BJ (cell line): ENCODE results near the gene PNMA8C. TPM values are rescaled to one million over a fixed set of nuclear protein-coding genes. Genes with fewer than 3 reads are reported as not detected.

ENCODE experiments used
- CTCF ChIA-PET: fragments of 350-600 bp; formaldehyde crosslinking; extraction: SDS; loops from one replicate; lab custom pipeline; 2021; ENCODE audit warnings: antibody characterized with exemption, inconsistent platforms; lab: Yijun Ruan, JAX
- POLR2A ChIA-PET: fragments of 300-600 bp; sonication (Branson Sonifier 250); formaldehyde crosslinking; extraction: SDS; loops from one replicate; lab custom pipeline; 2021; ENCODE audit warnings: antibody characterized with exemption; lab: Charles Lee
- DNase-seq: peaks from one replicate; pipeline ENCODE4 v3.0.0-alpha.2; 2011; ENCODE audit warnings: low read depth
- H3K27me3 ChIP-seq: 2 replicates; pipeline ENCODE4 v1.6.0; 2011; ENCODE audit warnings: low read length; ENCODE audit not compliant: control insufficient read depth, insufficient read depth
- H3K36me3 ChIP-seq: 2 replicates; pipeline ENCODE4 v1.5.1; 2011; ENCODE audit warnings: low read length; ENCODE audit not compliant: control insufficient read depth, insufficient read depth
- H3K4me3 ChIP-seq: 2 replicates; pipeline ENCODE4 v1.5.1; 2011; ENCODE audit warnings: low read depth, mild to moderate bottlenecking, control low read depth, low read length
- CTCF ChIP-seq: IDR thresholded peaks from 2 replicates; pipeline ENCODE4 v1.5.1; 2011; ENCODE audit warnings: low read depth, mild to moderate bottlenecking, control low read depth, inconsistent platforms, low read length, moderate library complexity; ENCODE audit not compliant: insufficient read depth
- polyA plus RNA-seq: library from polyadenylated mRNA; depleted of rRNA; stranded (reverse); fragments of >200 nt; gene quantifications from 2 replicates; pipeline ENCODE4 v1.2.3, GENCODE V29; 2011

The PNMA8C gene
- polyA plus RNA-seq, 1 experiment: not detected

GRCh38 chr19:46383846-46384245 lies 44.9 kb downstream of the PNMA8C start:
- TF ChIP-seq CTCF: no peak
- Histone ChIP-seq H3K4me3 (no peak overlapping the region), H3K27me3 (no peaks in the 10 kb centered on the region), H3K36me3 (peaks cover 25% of the 10 kb centered on the region)
- CTCF ChIA-PET: interaction anchor here (0.7 to 1.5 kb wide), 2 partner anchors 8 to 11 kb away, joined by 3 to 4 read pairs; no protein-coding TSS in a partner anchor
- DNase-seq: no peak
- POLR2A ChIA-PET: no interaction called here

GRCh38 chr19:46383171-46383815 lies 45.4 kb downstream of the PNMA8C start:
- ChIA-PET POLR2A (no interaction called here), CTCF (interaction anchor here (0.7 to 1.5 kb wide), 2 partner anchors 9 to 12 kb away, joined by 3 to 4 read pairs; no protein-coding TSS in a partner anchor)
- DNase-seq: no peak
- H3K36me3 ChIP-seq: peaks cover 21% of the 10 kb centered on the region
- H3K27me3 ChIP-seq: no peaks in the 10 kb centered on the region
- H3K4me3 ChIP-seq: no peak overlapping the region
- TF ChIP-seq CTCF: no peak

GRCh38 chr19:46381756-46382345 lies 46.9 kb downstream of the PNMA8C start:
- no peak for DNase-seq
- Histone ChIP-seq H3K36me3 (peaks cover 13% of the 10 kb centered on the region), H3K4me3 (no peak overlapping the region), H3K27me3 (no peaks in the 10 kb centered on the region)
- CTCF ChIA-PET: interaction anchor here (0.7 to 2.0 kb wide), 9 partner anchors 10 to 372 kb away, joined by 3 to 5 read pairs (median 3); no protein-coding TSS in a partner anchor
- POLR2A ChIA-PET: no interaction called here
- TF ChIP-seq CTCF: no peak

GRCh38 chr19:46381346-46381745 lies 47.4 kb downstream of the PNMA8C start:
- no peak for TF ChIP-seq CTCF
- POLR2A ChIA-PET: no interaction called here
- Histone ChIP-seq H3K36me3 (peaks cover 14% of the 10 kb centered on the region), H3K27me3 (no peaks in the 10 kb centered on the region), H3K4me3 (no peak overlapping the region)
- no peak for DNase-seq
- CTCF ChIA-PET: interaction anchor here (0.7 to 2.0 kb wide), 7 partner anchors 10 to 372 kb away, joined by 3 to 4 read pairs (median 3); no protein-coding TSS in a partner anchor

- Histone ChIP-seq H3K27me3 (no peaks in the 10 kb centered on the region), H3K36me3 (peaks cover 16% of the 10 kb centered on the region), H3K4me3 (no peak overlapping the region)
- no peak for DNase-seq
- ChIA-PET CTCF (interaction anchor here (0.6 to 2.0 kb wide), 3 partner anchors 30 to 371 kb away, joined by 3 to 4 read pairs (median 3); partner anchors contain the start of gene PPP5C), POLR2A (no interaction called here)
- TF ChIP-seq CTCF: no peak
Observed at GRCh38 chr19:46380690-46381089, 48.0 kb downstream of the PNMA8C start.
